H9 (cell line): ENCODE results near the gene FAU. TPM values are rescaled to one million over a fixed set of nuclear protein-coding genes. Genes with fewer than 3 reads are reported as not detected.
A peak's percentile ranks its signal among the peaks of the same experiment; 100 is the strongest.

ENCODE experiments used
- DNase-seq: peaks from one replicate; pipeline ENCODE4 v3.0.0-alpha.2; 2017
- H2AFZ ChIP-seq: one replicate; pipeline ENCODE4 v1.6.1; 2013; ENCODE audit warnings: mild to moderate bottlenecking, low read length, control low read depth, moderate library complexity
- H2AK5ac ChIP-seq: 2 replicates; pipeline ENCODE4 v1.6.1; 2013; ENCODE audit warnings: low read length, control low read depth, mixed read lengths; ENCODE audit not compliant: insufficient read length
- H2BK120ac ChIP-seq: one replicate; pipeline ENCODE4 v1.6.1; 2013; ENCODE audit warnings: low read depth, mild to moderate bottlenecking, low read length, control low read depth, inconsistent platforms; ENCODE audit not compliant: poor library complexity, severe bottlenecking
- H2BK12ac ChIP-seq: 2 replicates; pipeline ENCODE4 v1.6.1; 2013; ENCODE audit warnings: low read length, control low read depth, mixed read lengths, low read depth; ENCODE audit not compliant: insufficient read length
- H2BK15ac ChIP-seq: 2 replicates; pipeline ENCODE4 v1.6.1; 2013; ENCODE audit warnings: low read depth, low read length, control low read depth
- H2BK20ac ChIP-seq: one replicate; pipeline ENCODE4 v1.6.1; 2013; ENCODE audit warnings: low read depth, mild to moderate bottlenecking, low read length, control low read depth, inconsistent platforms; ENCODE audit not compliant: poor library complexity, severe bottlenecking
- H2BK5ac ChIP-seq: 2 replicates; pipeline ENCODE4 v1.6.1; 2013; ENCODE audit warnings: low read length, control low read depth, mixed read lengths; ENCODE audit not compliant: insufficient read length
- H3K14ac ChIP-seq: 2 replicates; pipeline ENCODE4 v1.6.1; 2013; ENCODE audit warnings: low read length, control low read depth; ENCODE audit not compliant: insufficient read depth
- H3K18ac ChIP-seq: 2 replicates; pipeline ENCODE4 v1.6.1; 2013; ENCODE audit warnings: low read depth, mild to moderate bottlenecking, mixed read lengths, low read length, control low read depth; ENCODE audit not compliant: insufficient read length
- H3K23ac ChIP-seq: 2 replicates; pipeline ENCODE4 v1.6.1; 2013; ENCODE audit warnings: low read length, control low read depth, mixed read lengths, low read depth; ENCODE audit not compliant: insufficient read length
- H3K23me2 ChIP-seq: 2 replicates; pipeline ENCODE4 v1.6.1; 2013; ENCODE audit warnings: low read depth, mild to moderate bottlenecking, mixed read lengths, low read length, control low read depth; ENCODE audit not compliant: insufficient read length, poor library complexity, severe bottlenecking
- H3K27ac ChIP-seq: 2 replicates; pipeline ENCODE4 v1.5.1; 2013; ENCODE audit warnings: low read length, control low read depth, mixed read lengths, low read depth; ENCODE audit not compliant: insufficient read length
- H3K27me3 ChIP-seq: 2 replicates; pipeline ENCODE4 v1.6.1; 2013; ENCODE audit warnings: low read length, control low read depth, inconsistent platforms; ENCODE audit not compliant: insufficient read depth
- H3K4ac ChIP-seq: 2 replicates; pipeline ENCODE4 v1.6.1; 2013; ENCODE audit warnings: low read depth, mild to moderate bottlenecking, control low read depth, inconsistent platforms, low read length, moderate library complexity
- H3K4me1 ChIP-seq: 2 replicates; pipeline ENCODE4 v1.6.1; 2013; ENCODE audit warnings: low read length, control low read depth, inconsistent platforms; ENCODE audit not compliant: insufficient read depth
- H3K4me2 ChIP-seq: 2 replicates; pipeline ENCODE4 v1.6.1; 2013; ENCODE audit warnings: low read length, control low read depth, mixed read lengths; ENCODE audit not compliant: insufficient read length, insufficient read depth
- H3K56ac ChIP-seq: 2 replicates; pipeline ENCODE4 v1.6.1; 2013; ENCODE audit warnings: low read depth, mild to moderate bottlenecking, mixed read lengths, low read length, control low read depth; ENCODE audit not compliant: insufficient read length
- H3K79me1 ChIP-seq: 2 replicates; pipeline ENCODE4 v1.6.1; 2013; ENCODE audit warnings: low read depth, mild to moderate bottlenecking, moderate library complexity, low read length, control low read depth, inconsistent platforms; ENCODE audit not compliant: insufficient read depth, poor library complexity, severe bottlenecking
- H3K79me2 ChIP-seq: 2 replicates; pipeline ENCODE4 v1.6.1; 2013; ENCODE audit warnings: low read length, control low read depth, inconsistent platforms; ENCODE audit not compliant: insufficient read depth
- H3K9ac ChIP-seq: 2 replicates; pipeline ENCODE4 v1.6.1; 2013; ENCODE audit warnings: low read length, control low read depth, mixed read lengths; ENCODE audit not compliant: insufficient read length; ENCODE audit errors: extremely low read depth
- H3K9me3 ChIP-seq: one replicate; pipeline ENCODE4 v1.6.1; 2013; ENCODE audit warnings: low read depth, low read length, inconsistent platforms; ENCODE audit not compliant: control insufficient read depth
- H3T11ph ChIP-seq: one replicate; pipeline ENCODE4 v1.6.1; 2013; ENCODE audit warnings: mild to moderate bottlenecking, low read length, control low read depth, inconsistent platforms
- H4K20me1 ChIP-seq: one replicate; pipeline ENCODE4 v1.6.1; 2013; ENCODE audit not compliant: control insufficient read depth, insufficient read length, insufficient read depth
- H4K5ac ChIP-seq: 2 replicates; pipeline ENCODE4 v1.6.1; 2013; ENCODE audit warnings: low read depth, mild to moderate bottlenecking, mixed read lengths, low read length, control low read depth; ENCODE audit not compliant: insufficient read length
- H4K8ac ChIP-seq: replicated peaks from 2 replicates; pipeline ENCODE4 v1.6.1; 2013; ENCODE audit warnings: low read length, control low read depth, mixed read lengths, low read depth; ENCODE audit not compliant: insufficient read length
- H4K91ac ChIP-seq: 2 replicates; pipeline ENCODE4 v1.6.1; 2013; ENCODE audit warnings: low read depth, mild to moderate bottlenecking, moderate library complexity, mixed read lengths, low read length, control low read depth; ENCODE audit not compliant: insufficient read length
- H3K27ac Mint-ChIP-seq, 3 experiments: 2 replicates in 2 of 3; 3 replicates in 1 of 3; pipeline ENCODE4 v1.8.0; 2020 to 2021; ENCODE audit warnings: mixed read lengths in 3 of 3, mild to moderate bottlenecking in 1 of 3, moderate library complexity in 1 of 3
- H3K27me3 Mint-ChIP-seq: 2 replicates; pipeline ENCODE4 v1.8.0; 2021; ENCODE audit warnings: low read depth, mild to moderate bottlenecking, moderate library complexity, mixed read lengths
- H3K36me3 Mint-ChIP-seq, 3 experiments: 2 replicates in 2 of 3; 3 replicates in 1 of 3; pipeline ENCODE4 v1.8.0; 2020 to 2021; ENCODE audit warnings: low read depth in 3 of 3, mixed read lengths in 3 of 3; ENCODE audit not compliant: insufficient read depth in 1 of 3
- H3K4me1 Mint-ChIP-seq, 2 experiments: 2 replicates each; pipeline ENCODE4 v1.8.0; 2020; ENCODE audit warnings: mixed read lengths in 2 of 2
- H3K4me3 Mint-ChIP-seq, 2 experiments: 2 replicates in 1 of 2; 3 replicates in 1 of 2; pipeline ENCODE4 v1.8.0; 2020 to 2021; ENCODE audit warnings: mild to moderate bottlenecking in 2 of 2, mixed read lengths in 2 of 2, moderate library complexity in 1 of 2
- H3K9me3 Mint-ChIP-seq, 2 experiments: 2 replicates in 1 of 2; 3 replicates in 1 of 2; pipeline ENCODE4 v1.8.0; 2020; ENCODE audit warnings: mild to moderate bottlenecking in 2 of 2, mixed read lengths in 2 of 2, moderate library complexity in 1 of 2
- WGBS: extraction: QIAGEN DNeasy Blood & Tissue Kit; methylation state at CpG from one replicate; pipeline ENCODE4 v1.1.7; 2013; ENCODE audit warnings: missing lambda C conversion rate, low lambda C conversion rate, mixed read lengths; ENCODE audit not compliant: insufficient read length; ENCODE audit errors: extremely low coverage; 5-methylcytosine and 5-hydroxymethylcytosine counted together
- total RNA-seq: library from RNA; stranded (reverse); gene quantifications from 2 replicates; pipeline ENCODE4 v1.2.1, GENCODE V29; 2021
- TF ChIP-seq, protein P1 (sequence below): fragments of 200-600 bp; sonication (generic); conservative IDR thresholded peaks from 3 replicates; pipeline ENCODE4 v1.8.0; 2021; ENCODE audit warnings: antibody characterized with exemption, mild to moderate bottlenecking

FAU gene
- total RNA-seq, 1 experiment from 2014 or later = 898 TPM

DNA sequence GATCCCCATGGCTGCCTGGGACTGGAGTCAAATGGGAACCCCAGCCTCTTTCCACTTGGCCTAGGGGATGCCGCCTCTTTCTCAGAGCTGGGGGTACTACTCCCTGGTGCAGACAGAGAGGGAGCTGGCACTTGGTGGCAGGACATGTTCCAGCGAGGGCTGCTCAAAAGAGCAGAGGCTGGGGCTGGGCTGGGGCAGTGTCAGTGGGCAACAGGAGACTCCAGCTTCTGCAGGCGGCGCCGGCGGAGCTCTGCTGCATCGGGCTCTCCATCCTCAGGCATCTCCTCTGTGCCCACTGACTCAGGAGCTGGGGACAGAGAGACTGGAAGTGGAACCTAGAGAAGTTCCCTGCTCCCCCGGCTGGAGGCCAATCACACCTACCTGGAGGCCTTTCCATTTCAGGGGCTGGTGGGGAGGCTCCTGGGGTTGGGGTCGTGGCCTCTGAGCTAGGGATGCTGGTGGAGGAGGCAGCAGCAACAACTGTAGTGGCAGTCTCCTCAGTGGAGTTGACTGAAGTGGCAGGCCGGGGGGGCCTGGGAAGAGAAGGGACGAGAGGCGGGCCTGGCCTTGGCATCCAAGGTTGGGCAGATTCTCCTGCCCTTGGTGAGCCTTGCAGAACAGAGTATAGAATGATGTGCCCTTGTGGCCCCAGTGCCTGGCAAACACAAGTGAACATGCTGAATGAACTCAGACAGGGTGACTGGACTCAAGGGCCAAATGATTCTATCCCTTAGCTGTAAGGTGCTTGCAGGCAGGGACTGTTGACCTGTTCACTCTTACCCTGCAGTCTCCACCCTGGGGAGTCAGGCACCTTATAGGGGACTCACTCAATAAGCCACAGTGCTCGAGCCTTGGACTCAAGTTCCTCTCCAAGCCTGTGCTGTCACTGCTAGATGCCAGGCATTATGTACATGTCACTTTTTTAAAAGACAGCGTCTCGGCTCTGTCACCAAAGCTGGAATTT is 6.5 kb upstream of the FAU start:
- Histone ChIP-seq H3K18ac (no peak overlapping the region), H2BK15ac (no peak overlapping the region), H3T11ph (no peak overlapping the region), H3K23me2 (peaks cover 1% of the 10 kb centered on the region), H3K9ac (no peak overlapping the region), H2BK120ac (no peak overlapping the region), H2BK20ac (no peak overlapping the region), H3K9me3 (no peaks in the 10 kb centered on the region), H2AFZ (no peak overlapping the region), H2AK5ac (no peak overlapping the region), H4K20me1 (no peaks in the 10 kb centered on the region), H3K4me1 (no peaks in the 10 kb centered on the region), H4K8ac (no peak overlapping the region), H3K23ac (no peak overlapping the region), H3K4ac (no peak overlapping the region), H3K27me3 (no peaks in the 10 kb centered on the region), H4K5ac (no peak overlapping the region), H4K91ac (no peak overlapping the region), H3K4me2 (no peak overlapping the region), H3K79me1 (peaks cover 5% of the 10 kb centered on the region), H3K27ac (no peak overlapping the region), H3K14ac (no peak overlapping the region), H2BK5ac (no peak overlapping the region), H3K79me2 (no peaks in the 10 kb centered on the region), H2BK12ac (no peak overlapping the region), H3K56ac (no peak overlapping the region)
- peaks cover 6 to 9% of the 10 kb centered on the region in 2 experiments for H3K4me1 Mint-ChIP-seq
- no peaks in the 10 kb centered on the region; a peak in 1 of 5 replicates for H3K9me3 Mint-ChIP-seq
- no peak for DNase-seq
- peaks cover 13 to 70% (median 61%) of the 10 kb centered on the region in 3 experiments; a peak in 6 of 7 replicates for H3K36me3 Mint-ChIP-seq
- TF ChIP-seq, protein P1, sequence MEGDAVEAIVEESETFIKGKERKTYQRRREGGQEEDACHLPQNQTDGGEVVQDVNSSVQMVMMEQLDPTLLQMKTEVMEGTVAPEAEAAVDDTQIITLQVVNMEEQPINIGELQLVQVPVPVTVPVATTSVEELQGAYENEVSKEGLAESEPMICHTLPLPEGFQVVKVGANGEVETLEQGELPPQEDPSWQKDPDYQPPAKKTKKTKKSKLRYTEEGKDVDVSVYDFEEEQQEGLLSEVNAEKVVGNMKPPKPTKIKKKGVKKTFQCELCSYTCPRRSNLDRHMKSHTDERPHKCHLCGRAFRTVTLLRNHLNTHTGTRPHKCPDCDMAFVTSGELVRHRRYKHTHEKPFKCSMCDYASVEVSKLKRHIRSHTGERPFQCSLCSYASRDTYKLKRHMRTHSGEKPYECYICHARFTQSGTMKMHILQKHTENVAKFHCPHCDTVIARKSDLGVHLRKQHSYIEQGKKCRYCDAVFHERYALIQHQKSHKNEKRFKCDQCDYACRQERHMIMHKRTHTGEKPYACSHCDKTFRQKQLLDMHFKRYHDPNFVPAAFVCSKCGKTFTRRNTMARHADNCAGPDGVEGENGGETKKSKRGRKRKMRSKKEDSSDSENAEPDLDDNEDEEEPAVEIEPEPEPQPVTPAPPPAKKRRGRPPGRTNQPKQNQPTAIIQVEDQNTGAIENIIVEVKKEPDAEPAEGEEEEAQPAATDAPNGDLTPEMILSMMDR = no peak
- no peak overlapping the region for H3K4me3 Mint-ChIP-seq
- no CpG with 5 or more reads among the region's 15 CpGs for WGBS
- H3K27ac Mint-ChIP-seq = peak overlapping the region in 1 of 3 experiments; percentile 36; a peak in 1 of 7 replicates
- no peaks in the 10 kb centered on the region for H3K27me3 Mint-ChIP-seq
